ENCODE results near the gene ARMCX2.
"Not testable (repeated sequence)": the region's sequence is repeated elsewhere in the genome, so short reads cannot be mapped to it uniquely, and the experiment has no call there.

The ARMCX2 gene

DNA sequence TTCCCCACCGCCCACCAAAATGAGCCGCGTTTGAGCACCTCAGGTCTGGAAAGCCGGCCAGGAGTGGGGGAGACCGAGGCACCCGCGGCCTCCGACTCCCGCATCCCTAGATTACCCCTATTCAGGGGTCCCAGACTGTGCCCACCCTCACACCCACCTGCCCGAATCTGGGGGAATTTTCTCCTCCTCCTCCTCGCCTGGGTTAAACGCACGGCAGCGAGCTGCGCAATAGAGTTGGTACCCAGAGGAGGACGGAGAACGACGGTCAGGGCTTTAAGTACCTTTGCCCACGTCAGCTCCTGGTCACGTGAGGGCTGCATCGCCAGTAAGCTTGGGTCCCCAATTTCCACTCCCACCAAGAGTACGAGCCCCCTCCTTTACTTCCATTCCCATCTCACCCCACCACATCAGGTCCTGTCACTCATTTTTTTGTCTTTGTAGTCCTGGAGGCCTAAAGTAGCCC is at the start of gene ARMCX2:
ARMCX2 (minus strand) TSS at position 250 of the 463 bp plus-strand sequence. CDS start 2,262 bp downstream, outside the sequence.
- no peak for DNase-seq

DNA sequence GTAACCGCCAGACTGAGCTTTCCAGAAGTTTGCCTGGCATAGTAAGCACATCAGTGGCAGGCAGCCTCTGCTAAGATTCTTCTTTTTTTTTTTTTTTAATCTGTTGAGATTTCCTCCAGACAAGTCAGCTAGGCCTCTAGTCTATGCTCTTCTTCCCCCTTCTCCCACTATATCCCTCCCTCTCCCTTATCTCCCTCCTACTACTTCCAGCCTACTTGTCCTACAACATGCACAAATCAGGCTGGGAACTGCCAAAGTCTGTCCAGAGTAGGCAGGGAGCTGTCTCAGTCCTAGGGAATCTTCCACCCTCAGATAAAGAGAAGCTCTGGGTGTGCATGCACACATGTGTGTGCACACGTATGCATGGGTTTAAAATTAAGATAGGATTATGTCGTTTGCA is 49.7 kb upstream of the ARMCX2 start:
- no peak for DNase-seq

- DNase-seq, result no peak
Observed at GRCh38 chrX:101708163-101708562, 48.5 kb upstream of the ARMCX2 start.

DNA sequence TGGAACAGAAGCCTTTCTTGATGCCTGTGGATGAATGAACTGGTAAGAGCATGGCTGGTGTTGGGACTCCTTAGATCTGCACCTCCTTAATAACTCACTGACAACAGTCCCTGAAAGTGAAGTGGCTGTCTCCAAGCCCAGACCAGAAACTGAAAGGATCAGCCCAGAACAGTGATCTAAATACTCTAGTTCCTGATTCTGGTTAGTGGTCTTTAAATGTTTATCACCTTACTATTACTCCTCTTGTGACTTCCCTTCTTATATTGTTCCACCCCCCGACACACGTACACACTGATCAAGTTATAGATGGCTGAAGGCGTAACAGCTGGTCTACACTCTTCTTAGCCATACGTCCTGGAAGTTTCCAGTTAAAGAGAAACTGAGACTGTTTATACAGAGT is 33.8 kb upstream of the ARMCX2 start:
- no peak for DNase-seq

DNA sequence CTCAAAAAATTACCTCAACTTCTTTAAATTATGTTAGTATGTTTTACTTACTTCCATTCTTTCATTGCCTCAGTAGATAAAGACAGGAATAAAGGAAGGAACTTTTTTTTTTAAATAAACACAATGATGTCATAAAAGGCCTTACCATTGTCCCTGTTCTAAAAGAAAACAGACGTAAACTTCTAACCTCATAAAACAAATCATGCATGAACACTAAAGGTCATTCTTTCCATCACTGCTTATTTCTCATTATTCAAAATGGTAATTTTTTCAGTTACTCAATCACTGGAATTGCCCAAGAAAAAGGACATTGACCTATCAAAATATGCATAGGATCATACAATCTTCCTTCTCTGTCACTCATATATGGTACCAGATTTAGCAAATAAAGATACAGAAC is 32.2 kb upstream of the ARMCX2 start:
- no peak for DNase-seq

- no peak for DNase-seq
Observed at GRCh38 chrX:101686574-101686973, 26.9 kb upstream of the ARMCX2 start.

DNA sequence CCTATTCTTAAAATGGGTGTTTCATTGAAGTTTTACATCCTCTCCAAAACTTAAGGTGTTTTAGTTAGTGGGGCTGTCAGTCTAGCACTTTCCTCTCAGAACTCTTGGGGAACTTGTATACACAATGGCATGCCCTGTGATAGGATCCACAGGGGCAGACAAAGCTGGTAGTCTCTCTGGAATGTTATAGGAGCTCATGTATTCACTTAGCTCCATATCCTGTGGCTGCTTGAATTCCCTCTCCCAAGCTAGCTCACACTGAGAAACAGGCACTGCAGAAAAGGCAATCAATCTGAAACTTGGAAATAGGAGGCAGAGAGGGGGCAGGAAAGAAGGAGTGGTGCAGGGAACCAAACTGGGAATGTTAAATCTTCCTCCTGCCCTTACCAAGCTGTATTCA is 26.3 kb upstream of the ARMCX2 start:
- DNase-seq, result no peak

DNA sequence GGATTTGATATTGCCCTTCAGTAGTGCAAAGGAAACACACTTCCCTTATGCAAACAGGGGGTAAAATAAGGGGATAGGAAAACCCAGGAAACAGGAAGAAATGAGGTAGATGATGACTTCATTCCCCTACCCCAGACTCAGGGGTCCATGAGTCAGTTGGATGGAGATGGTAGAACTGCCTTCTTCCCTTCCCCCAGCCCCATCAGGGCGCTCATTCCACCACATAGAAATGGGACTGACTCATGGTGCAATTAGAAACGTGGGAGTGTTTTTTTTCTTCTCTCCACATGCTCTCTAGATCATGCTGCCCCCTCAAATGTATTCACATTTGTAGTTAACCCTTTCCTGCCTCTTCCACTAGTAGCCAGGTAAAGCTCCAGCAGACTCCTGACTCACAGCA is 23.1 kb upstream of the ARMCX2 start:
- no peak for DNase-seq

DNA sequence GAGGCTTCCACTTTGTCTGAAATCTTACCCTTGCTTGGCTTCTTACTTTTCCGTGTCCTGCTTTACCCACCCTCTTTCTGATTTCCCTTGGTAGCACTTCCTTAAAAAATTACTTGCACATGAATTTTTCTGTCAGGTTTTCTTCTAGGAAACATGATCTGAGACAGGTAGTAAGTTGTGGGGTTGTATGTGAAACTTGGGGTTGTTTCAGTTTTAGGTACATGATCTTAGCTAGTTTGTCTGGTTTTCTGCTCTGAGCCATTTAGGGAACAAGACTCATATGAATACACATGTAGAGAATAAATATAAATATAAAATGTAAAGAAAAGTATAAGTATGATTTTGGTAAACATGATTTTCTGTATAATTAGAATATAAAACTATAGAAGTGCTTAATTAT is 17.4 kb upstream of the ARMCX2 start:
- no peak for DNase-seq

DNA sequence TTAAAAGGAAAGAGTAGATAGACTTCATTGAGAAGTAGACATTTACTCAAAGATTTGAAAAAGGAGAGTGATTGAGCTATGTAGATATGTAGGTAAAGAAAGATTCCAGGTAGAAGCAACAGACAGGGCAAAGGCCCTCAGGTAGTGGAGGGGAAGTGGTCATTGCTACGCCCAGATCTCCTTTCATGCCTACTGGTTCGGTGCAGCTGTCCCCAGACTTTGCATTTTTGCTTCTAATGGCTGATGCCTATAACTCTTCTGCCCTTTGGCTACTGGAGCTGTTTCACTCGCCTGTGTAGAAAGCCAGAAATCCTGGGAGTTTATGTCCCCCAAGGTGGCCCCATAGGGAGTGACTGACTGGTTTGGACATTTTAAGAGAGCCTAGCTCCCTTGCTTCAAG is 16.9 kb upstream of the ARMCX2 start:
- no peak for DNase-seq

DNA sequence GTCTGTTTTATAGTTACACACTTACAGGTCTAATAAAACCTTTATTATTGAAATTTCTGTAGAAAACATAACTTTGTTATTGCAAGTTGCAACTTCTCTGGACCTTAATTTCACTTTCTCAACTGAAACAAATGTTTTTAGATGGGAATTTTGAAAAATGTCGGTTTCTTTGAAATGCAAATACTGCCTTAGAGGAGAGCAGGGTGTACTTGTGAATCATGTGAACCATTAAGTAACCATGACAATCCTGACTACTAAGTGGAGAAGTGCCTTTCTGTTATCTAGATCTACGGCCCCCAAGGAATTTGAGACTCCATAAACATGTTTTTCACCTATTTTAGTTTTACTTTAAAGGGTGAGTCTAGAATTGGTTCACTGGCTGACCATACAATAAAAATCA is 8.5 kb upstream of the ARMCX2 start:
- no peak for DNase-seq

DNA sequence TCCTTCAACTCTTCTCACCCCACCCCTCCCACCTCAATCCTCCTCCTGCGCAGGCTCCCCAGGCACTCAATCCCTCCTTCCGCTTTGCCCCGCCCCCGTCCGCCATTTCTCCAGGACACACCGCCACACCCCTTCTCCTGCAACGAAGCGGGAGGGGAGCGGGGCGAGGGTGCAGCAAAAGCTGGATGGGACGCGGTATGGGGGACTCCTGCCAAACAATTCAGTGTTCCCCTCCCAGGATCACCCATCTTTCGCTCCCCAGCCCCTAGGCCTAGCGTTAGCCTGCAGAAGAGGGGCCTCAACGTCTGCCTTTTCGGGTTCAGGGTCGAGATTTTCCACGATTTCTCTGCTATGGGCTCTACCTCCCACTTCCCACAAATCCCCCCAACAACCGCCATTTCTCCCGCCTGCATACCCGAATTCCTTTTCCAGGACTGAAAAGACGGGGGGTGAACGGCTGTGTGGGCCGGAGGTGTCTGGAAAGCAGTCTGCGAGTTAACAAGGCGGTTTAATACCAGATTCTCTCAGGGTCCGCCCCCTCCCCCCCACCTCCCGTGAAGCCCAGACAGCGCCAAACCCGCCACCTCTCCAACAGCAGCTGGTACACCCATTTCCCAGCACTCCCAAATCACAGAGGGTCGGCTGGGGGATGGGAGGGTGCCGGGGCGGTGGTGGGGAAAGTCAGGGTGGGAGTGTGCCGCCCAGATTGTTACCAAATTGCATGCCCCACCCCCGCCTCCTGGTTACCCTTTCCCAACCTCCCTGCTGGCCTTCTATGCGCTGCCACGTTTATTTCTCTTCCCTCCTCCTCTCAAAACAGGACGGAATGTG is 774 bp downstream of the ARMCX2 start:
- peak; percentile 76 to 79 for DNase-seq

GRCh38 chrX:101657495-101657894 is 2.2 kb downstream of the ARMCX2 start:
- DNase-seq, result no peak

- no peak for DNase-seq
Observed at GRCh38 chrX:101656817-101657216, 2.8 kb downstream of the ARMCX2 start.

DNA sequence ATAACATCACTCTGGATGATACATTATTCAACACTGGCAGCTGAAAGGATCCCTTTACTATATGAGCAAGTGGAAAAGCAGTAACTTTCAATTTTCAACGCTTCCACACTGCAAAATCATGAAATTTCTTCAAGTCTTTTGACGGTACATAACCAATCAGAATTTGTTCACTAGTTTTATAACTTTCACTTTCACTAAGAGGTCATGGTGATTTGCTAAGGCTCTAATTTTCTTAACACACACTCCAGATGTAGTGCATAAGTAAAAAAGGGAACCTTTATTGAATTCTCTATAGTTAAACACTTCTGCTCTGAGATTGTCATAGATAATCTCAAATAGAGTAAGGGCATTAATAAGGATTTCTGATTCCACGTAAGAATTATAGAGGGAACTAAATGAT is 4.1 kb downstream of the ARMCX2 start:
- DNase-seq, result no peak

DNA sequence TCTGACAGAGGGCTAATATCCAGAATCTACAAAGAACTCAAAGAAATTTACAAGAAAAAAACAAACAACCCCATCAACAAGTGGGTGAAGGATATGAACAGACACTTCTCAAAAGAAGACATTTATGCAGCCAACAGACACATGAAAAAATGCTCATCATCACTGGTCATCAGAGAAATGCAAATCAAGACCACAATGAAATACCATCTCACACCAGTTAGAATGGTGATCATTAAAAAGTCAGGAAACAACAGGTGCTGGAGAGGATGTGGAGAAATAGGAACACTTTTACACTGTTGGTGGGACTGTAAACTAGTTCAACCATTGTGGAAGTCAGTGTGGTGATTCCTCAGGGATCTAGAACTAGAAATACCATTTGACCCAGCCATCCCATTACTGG is 11.9 kb downstream of the ARMCX2 start:
- DNase-seq, result not testable (repeated sequence)

DNA sequence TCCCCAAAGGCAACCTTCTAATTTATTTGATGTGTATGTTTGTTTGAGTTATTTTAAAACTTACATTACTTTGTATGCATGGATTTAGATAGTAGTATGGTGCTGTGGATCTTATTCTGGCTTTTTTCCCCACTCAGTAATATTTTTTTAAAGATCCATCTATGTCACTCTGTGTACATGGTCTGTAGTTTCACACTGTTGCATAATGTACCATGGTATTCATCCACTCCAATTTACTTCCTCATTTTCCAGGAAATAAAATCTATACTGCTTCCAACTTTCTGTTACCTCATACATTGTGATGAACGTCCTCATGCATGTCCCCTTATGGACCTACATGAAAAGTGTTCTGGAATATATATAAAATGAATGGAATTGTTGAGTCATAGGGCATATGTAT is 17.6 kb downstream of the ARMCX2 start:
- DNase-seq, result no peak

GRCh38 chrX:101639583-101639982 is 20.1 kb downstream of the ARMCX2 start:
- no peak for DNase-seq

DNA sequence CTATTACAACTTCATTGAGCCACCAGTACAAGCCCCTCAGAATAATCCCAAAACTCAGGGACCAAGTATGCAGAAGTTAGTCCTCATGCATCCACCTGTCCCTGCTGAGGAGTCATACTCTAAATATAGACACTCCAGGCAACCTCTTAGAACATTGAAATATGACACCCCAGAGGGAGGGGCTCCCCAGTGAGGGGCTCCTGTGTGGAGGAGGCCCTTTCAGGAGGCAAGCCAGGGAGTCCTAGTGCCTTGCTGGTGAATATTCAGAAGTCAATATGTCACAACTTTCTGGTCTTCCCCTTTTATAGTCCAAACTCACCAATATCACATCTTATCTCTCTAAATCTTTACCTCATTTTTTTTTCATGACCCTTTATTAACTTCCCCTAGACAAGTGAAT is 40.3 kb downstream of the ARMCX2 start:
- no peak for DNase-seq

- peak; percentile 65 to 76 for DNase-seq
Observed at GRCh38 chrX:101617211-101618191, 42.1 kb downstream of the ARMCX2 start, which contains the start of gene ARMCX6. Gene ARMCX6, minus strand, starts transcription at chrX:101618000. Its CDS starts 1,380 bp downstream, at chrX:101616620.

- DNase-seq, result no peak
Observed at GRCh38 chrX:101605728-101606127, 53.9 kb downstream of the ARMCX2 start.

Measured in activated CD4-positive, alpha-beta T cell treated with anti-CD3 and anti-CD28 coated beads, Interleukin-2, amount 50 U/mL, for 48 hours (primary cell).